Left ventricle myocardium superior (tissue), 1 donor: Measurements from ENCODE around the gene CCNE1. TPM values are rescaled to one million over a fixed set of nuclear protein-coding genes. Genes with fewer than 3 reads are reported as not detected.
"Not testable (repeated sequence)": the region's sequence is repeated elsewhere in the genome, so short reads cannot be mapped to it uniquely, and the experiment has no call there.

Source experiments
- ATAC-seq: fragments of 200-7000 bp; cut with Tn5 transposase; one replicate; pipeline ENCODE4 v1.9.1; 2020; ENCODE audit warnings: mild to moderate bottlenecking, moderate library complexity
- DNase-seq: peaks from one replicate; pipeline ENCODE4 v3.0.0-alpha.2; 2020
- intact Hi-C: fragments of 100-400 bp; cut with micrococcal nuclease; formaldehyde crosslinking; loops from one replicate; pipeline ENCODE4 v1.11.0; 2022
- total RNA-seq: library from RNA; stranded (reverse); fragmentation: NEBNext Ultra II Directional; extraction: Animal tissue kit (Norgen Biotek cat#: 25700); gene quantifications from one replicate; pipeline ENCODE4 v1.2.1, GENCODE V29; 2021
- donor health status: DM: no; HTN: yes; CAD: no; lungs with severe emphysema.

Gene CCNE1
- total RNA-seq, 1 donor from 2014 or later = 3.3 TPM

DNA sequence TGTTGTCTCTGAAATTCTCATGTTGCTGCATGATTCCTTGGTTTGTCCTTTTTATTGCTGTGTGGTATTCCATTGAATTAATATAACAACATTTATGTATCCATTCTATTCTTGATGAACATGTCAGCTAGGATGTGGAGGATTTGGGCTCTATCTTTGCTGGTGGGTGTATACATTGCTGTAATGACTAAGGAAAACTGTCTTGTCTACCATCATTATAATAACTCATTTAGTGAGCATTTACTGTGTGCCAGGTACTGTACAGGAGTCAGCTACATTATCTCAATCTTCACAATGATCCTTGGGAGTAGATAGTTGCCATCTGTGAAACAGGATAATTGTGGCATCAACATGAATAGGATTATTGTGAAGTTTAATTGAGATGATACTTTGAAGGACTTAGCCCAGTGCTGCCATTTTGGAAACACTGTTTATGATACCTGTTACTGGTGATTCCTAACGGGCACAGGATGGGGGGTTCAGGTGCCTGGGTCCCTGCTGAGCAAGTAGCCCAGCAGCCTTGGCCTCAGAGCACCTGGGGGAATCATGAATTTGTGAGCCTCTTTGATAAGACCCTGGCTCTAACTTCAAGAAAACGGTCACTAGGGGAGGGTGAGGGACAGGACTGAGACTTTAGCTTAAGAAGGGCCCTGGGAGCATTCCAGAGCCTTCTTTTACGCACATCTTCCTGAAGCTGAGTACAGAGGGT is 1.8 kb upstream of the CCNE1 start:
- no peak for DNase-seq
- intact Hi-C loops = no loop called here
- no peak for ATAC-seq

DNA sequence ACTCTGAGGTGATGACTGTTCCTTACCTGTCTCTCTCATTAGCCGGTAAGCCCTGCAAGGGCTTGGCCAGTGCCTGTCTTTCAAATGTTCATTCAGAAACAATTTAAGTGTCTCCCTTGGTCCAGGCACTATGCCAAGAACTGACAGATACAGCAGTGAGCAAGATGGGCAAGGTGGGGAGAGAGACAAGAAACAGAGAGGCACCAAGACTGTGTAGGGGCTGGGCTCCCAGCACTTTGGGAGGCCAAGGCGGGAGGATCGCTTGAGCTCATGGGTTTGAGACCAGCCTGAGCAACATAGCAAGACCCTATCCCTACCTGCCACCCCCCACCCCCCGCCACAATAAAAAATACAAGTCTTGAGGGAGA is 1.3 kb upstream of the CCNE1 start:
- peak; percentile 31 for DNase-seq
- intact Hi-C loops = no loop called here
- ATAC-seq = peak; percentile 28

DNA sequence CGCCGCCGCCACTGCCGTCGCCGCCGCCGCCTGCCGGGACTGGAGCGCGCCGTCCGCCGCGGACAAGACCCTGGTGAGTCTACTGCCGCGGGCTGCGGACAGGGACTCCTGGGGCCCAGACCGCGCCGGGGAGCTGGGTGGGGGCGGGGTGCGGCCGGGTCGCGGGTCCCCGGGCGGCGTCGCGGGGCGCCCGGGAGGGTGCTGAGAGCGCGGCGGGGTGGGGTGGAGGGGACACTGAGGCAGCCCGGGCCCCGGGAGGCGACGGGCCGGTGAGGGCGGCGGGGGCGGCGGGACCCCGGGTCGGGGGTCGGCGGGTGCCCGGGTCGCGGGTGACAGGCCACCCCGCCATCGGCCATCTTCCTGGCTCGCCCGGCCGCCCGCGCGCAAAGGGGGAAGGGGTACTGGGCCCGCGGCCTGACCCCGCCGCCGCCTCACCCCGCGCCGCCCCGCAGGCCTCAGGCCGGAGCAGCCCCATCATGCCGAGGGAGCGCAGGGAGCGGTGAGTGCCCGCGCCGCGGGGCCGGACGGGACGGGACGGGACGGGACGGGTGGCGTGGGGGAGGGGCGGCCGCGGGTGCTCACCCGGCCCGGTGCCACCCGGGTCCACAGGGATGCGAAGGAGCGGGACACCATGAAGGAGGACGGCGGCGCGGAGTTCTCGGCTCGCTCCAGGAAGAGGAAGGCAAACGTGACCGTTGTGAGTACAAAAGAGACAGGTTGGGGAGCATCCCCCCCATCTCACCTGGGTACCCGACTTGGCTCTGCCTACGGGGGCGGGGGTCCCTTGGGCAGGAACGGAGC is 489 bp downstream of the CCNE1 start:
- ATAC-seq = no peak
- DNase-seq = peak; percentile 41
- intact Hi-C loops = no loop called here

DNA sequence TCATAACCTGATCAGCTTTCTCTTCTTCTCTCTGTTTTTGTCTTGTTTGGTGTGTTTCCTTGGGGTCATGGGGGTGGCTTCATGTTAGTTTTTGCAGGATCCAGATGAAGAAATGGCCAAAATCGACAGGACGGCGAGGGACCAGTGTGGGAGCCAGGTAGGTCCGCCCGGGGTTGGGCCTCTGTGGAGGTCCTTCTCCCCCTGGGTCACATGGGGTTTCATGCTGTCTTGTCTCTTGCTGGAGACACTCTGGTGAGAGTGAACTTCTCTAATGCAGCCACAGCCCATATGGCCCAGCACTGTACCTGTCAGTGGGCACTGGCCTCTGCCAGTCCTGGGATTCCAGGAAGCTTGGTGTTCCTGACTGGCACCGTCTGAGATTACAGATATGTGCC is 1.1 kb downstream of the CCNE1 start:
- ATAC-seq (no peak), DNase-seq (no peak)
- intact Hi-C loops = no loop called here

DNA sequence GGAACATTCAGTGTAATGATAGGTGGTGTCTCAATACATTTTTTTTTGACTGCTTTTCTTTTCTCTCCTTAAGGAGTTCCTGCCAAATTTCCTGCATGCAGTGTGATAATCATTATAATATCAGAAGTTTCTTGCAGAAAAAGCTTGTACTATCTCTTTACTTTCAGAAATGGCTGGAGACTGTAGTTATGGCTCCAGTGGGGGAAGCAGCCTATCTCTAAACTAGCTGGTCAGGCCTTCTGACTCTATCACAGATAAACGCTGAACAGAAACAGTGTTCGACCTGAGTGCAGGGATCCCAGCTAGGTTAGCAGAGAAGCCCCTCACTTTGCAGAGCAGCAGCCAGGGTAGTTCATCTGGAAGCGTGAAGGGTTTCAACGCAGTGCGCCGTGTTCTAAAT is 1.9 kb downstream of the CCNE1 start:
- intact Hi-C loops = no loop called here
- ATAC-seq (no peak), DNase-seq (no peak)

DNA sequence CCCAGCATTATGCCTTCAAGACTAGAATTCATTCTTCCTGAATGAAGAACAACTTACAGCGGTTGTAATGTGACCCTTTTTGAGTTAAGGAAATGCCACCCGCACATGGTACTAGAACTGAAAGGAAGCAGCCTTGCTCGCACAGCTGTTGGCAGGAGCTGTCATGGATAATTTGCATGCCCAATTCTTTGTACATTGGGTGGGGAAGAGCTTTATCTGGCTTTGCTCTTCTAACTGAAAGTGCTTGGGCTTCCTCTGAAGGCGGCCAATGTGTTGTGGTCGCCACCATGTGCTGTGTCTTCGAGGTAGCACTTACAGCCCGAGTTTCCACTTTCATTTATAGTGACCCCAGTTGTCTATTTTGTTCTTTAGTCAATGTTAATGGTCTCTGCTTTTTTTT is 3.4 kb downstream of the CCNE1 start:
- intact Hi-C loops = no loop called here
- ATAC-seq (no peak), DNase-seq (no peak)

DNA sequence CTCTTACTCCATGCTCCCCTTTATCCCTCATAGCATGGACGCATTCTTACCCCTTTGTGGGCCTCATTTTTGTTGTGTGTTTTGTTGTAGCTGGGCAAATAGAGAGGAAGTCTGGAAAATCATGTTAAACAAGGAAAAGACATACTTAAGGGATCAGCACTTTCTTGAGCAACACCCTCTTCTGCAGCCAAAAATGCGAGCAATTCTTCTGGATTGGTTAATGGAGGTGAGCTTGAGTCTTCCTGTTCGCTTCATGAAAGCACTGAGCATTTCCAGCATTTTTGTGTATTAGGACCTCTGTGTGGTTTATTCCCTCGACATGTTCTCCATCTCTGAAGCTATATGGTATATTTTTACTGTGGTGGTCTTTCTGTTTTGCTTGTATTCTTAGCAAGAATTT is 5.5 kb downstream of the CCNE1 start:
- intact Hi-C loops = no loop called here
- no peak for DNase-seq
- ATAC-seq = no peak

DNA sequence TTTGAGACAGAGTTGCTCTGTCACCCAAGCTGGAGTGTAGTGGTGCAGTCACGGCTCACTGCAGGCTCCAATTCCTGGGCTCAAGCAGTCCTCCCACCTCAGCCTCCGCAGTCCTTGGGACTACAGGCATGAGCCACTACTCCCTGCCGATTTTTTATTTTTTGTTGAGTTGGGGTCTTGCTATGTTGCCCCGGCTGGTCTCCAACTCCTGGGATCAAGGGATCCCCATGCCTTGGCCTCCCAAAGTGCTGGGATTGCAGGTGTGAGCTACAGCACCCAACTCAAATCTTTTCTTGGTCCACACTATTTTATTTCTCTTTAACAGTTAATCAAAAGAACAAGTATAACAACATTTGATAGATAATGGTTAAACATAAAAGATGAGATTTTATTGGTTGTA is 7.5 kb downstream of the CCNE1 start:
- ATAC-seq (no peak), DNase-seq (no peak)
- intact Hi-C loops = no loop called here

DNA sequence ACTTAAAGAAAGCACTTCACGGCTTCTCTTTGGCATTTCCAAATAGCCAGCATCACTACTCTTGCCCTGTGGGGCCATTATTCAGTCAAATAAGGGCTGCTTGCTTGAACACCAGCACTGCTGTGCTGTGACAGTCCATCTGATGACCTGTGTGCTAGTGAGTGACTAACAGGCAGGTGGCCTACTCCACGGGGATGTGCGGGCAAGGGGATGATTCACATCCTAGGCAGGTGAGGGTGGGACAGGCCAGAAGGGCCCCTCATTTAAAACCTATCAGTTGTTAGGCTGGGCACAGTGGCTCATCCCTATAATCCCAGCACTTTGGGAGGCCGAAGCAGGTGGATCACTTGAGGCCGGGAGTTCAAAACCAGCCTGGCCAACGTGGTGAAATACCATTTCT is 8.2 kb downstream of the CCNE1 start:
- intact Hi-C loops = no loop called here
- ATAC-seq (no peak), DNase-seq (no peak)

DNA sequence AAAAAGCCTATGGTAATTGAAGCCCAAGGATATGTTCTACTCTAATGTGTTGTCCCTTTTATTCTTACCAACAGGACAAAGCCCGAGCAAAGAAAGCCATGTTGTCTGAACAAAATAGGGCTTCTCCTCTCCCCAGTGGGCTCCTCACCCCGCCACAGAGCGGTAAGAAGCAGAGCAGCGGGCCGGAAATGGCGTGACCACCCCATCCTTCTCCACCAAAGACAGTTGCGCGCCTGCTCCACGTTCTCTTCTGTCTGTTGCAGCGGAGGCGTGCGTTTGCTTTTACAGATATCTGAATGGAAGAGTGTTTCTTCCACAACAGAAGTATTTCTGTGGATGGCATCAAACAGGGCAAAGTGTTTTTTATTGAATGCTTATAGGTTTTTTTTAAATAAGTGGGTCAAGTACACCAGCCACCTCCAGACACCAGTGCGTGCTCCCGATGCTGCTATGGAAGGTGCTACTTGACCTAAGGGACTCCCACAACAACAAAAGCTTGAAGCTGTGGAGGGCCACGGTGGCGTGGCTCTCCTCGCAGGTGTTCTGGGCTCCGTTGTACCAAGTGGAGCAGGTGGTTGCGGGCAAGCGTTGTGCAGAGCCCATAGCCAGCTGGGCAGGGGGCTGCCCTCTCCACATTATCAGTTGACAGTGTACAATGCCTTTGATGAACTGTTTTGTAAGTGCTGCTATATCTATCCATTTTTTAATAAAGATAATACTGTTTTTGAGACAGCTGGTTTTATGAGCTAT is 12.0 kb downstream of the CCNE1 start:
- intact Hi-C loops = no loop called here
- no peak for DNase-seq
- no peak for ATAC-seq

DNA sequence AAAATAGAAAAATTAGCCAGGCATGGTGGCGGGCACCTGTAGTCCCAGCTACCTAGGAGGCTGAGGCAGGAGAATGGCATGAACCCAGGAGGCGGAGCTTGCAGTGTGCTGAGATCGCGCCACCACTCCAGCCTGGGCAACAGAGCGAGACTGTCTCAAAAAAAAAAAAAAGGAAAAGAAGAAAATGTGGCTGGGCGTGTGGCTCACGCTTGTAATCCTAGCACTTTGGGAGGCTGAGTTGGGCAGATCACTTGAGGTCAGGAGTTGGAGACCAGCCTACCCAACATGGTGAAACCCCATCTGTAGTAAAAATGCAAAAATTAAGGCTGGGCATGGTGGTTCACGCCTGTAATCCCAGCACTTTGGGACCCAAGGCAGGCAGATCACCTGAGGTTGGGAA is 13.5 kb downstream of the CCNE1 start:
- intact Hi-C loops, DNase-seq, ATAC-seq: not testable (repeated sequence)

DNA sequence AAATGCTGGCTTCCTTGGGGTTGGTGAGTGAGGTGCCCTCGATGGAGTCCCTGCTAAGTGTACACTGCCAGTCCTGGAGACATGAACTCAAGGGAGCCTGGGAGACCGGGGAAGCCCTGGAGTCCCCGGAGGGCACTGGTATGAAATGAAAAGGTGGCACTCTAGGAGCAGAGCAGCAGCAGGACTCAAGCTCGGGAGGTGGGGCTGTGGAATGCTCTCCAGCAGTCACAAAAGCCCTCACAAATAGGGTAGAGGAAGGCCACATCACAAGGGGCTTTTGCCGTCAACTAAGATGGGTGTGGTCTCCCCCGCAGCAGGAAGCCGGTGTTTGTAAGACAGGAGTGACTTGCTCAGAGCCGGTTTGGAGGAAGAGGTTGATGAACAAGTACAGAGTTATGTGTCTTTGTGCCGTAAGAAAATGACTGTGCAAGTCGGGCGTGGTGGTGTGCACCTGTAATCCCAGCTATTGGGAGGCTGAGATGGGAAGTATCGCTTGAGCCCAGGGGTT is 19.3 kb downstream of the CCNE1 start:
- DNase-seq (no peak), ATAC-seq (no peak)
- intact Hi-C loops = no loop called here

DNA sequence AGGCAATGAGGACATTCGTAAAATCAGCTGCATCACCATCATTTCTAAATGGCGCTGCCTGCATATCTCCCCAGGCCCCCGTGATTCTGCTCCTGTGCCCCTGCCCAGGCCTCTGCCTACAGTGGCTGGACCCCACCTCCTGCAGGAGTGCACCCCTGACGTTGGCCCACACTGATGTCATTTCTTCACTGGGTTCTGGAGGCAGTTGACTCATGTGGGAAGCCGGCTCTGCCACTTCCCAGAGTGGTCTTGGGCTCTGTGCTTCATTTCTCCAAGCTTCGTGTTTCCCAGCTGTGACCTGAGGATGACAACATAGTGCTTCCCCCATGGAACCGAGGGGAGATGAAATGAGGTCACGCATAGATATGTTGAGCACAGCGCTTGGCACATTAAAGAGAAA is 19.9 kb downstream of the CCNE1 start:
- ATAC-seq (no peak), DNase-seq (no peak)
- intact Hi-C loops = no loop called here

DNA sequence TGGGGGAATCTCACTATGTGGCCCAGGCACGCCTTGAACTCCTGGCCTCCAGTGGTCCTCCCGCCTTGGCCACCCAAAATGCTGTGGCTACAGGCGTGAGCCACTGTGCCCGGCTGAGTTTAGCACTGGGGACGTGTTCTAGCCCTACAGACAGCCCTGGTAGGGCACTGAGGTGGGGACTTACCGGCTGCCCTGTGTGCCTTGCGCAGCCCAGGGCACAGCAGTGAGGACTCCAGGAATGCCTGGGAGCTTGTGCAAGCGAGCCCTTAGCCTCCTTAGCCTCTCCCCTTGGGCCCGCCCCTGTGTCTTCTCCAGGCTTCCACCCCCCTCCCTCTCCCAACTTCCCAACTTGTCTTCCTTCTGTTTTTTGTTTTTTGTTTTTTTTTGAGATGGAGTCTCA is 21.0 kb downstream of the CCNE1 start:
- intact Hi-C loops = no loop called here
- ATAC-seq = no peak
- DNase-seq = no peak

DNA sequence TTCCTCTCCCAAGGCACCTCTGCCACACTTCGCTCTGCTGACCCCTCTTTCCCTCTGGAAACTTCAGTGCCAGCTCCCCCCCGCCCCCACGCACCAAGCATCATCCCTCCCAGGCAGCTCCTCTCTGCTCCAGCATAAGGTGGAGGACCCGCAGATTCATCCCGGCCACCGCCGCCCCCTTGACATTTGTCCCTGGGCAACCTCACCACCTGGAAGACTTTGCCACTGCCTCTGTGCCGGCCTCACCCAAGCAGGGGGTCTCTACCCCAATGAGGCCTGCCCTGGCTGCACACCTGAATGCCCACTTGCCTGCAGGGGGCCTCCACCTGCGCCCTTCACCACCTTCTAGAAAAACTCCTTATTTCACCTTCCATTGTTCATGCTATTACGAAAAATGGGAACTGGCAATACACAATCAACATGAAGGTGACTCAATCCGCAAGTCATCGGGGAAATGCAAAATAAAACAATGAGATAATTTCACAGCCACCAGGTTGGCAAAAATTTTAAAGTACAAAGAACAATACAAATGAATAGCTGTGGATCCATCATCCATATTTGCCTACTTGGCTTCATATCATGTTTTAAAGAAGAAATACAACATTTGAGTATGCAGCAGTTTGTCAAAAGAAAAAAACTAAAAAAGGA is 21.9 kb downstream of the CCNE1 start:
- intact Hi-C loops = no loop called here
- ATAC-seq = no peak
- no peak for DNase-seq

DNA sequence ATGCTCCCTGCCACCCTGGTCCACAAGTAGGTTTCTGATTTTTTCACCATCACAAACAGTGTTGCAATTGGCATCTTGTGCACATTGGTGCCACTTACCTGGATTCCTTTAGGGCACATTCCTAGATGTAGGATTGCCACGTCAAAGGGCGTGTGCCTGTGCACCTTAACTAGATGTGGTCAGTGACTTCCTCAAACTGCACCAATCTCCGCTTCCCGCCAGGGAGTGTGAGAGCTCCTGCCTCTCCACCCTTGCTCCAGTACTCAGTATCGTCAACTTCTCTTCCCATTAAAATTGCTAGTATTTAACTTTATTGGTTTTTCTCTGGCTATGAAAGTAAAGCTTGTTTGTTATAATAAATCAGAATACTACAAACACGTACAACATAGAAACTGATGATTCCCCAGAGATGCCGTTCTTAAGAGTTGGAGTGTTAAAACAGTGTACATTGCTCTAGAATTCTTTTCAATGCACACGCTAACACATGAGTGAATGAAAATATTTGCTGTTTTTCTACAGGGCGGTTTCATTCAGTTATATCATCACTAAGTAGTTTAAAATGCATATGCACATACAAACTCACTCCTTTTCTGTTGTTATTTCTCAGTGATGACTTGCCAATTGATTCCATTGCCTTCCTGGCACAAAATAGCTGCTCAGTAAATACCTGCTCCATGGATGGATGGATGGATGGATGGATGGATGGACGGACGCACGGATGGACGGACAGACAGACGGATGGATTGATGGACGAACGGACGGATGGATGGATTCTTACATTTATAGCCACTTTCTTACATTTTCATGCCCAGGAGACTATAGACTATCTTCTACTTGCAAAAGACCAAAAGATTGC is 23.4 kb downstream of the CCNE1 start:
- ATAC-seq (no peak), DNase-seq (no peak)
- intact Hi-C loops = no loop called here

DNA sequence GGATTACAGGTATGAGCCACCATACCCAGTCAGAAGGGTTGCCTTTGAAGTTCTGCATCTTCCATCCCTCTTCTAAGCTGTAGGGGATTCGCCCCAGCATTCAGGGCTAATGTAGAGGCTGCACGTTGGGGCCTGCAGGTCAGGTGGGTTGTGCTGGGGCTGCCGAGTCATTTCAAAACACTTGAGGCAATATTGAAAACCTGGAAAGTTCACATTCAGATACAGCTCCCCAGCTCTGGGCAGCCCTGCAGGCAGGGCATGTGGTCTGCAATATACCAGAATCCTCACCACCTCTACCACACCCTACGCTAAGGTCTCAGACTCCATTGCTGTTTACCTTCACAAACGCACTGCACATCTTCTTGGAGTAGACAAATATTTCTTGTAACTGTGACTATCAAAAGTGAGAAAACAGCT is 24.6 kb downstream of the CCNE1 start:
- intact Hi-C loops = no loop called here
- no peak for ATAC-seq
- no peak for DNase-seq

DNA sequence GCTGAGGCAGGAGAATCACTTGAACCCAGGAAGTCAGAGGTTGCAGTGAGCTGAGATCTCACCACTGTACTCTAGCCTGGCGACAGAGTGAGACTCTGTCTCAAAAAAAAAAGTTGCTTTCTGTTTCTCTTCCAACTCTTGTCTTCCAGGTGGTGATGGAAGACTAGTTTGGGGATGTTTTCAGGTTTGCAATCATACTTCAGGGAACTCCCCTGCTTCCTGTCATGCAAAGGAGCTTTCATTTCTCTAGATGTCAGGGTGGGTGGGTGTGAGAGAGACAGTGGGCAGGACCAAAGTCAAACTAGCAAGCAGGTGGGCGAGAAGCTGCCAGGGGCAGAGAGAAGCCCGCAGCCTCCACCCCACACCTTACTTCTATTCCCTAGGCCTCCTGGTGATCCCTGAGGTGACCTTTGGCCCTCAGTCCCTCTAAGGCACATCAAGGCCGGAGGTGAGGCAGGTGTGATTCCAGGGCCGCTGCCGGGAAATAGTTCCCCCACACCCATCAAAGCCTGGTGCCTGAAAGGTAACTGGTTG is 25.7 kb downstream of the CCNE1 start:
- intact Hi-C loops = no loop called here

DNA sequence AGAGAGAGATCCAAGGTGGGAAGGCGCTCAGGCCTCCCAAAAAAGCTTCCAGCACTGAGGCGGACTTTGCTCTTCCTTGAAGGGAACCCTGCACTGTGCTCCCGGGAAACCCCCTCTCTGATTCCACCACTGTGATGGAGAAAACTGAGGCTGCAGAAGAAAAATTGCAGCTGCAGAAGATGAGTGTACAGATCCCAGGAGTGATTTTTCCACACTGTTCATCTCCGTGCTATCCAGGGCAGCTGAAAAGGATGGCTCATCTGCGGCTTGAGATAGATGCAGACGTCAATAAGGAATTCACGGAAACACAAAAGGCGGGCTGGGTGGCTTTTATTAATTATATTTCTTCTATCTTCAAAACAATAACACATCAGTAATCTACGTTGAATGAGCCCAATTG is 26.2 kb downstream of the CCNE1 start:
- ATAC-seq = no peak
- intact Hi-C loops = no loop called here
- no peak for DNase-seq

More for the DNA sequence above, 25.7 kb downstream of the CCNE1 start:
- ATAC-seq (no peak), DNase-seq (no peak)
